ENCODE data around the gene TFF3. TPM values are rescaled to one million over a fixed set of nuclear protein-coding genes. Genes with fewer than 3 reads are reported as not detected.

The TFF3 gene
- total RNA-seq, 1 donor from 2014 or later, result 0.48 TPM

- DNase-seq (ENCODE audit: low spot score), result no peak
Measured at GRCh38 chr21:42266971-42267556, 48.1 kb downstream of the TFF3 start.

GRCh38 chr21:42265231-42265812, 49.9 kb downstream of the TFF3 start:
- DNase-seq (ENCODE audit: low spot score), result no peak

GRCh38 chr21:42264245-42265195, 50.7 kb downstream of the TFF3 start:
- DNase-seq (ENCODE audit: low spot score), result no peak

DNA sequence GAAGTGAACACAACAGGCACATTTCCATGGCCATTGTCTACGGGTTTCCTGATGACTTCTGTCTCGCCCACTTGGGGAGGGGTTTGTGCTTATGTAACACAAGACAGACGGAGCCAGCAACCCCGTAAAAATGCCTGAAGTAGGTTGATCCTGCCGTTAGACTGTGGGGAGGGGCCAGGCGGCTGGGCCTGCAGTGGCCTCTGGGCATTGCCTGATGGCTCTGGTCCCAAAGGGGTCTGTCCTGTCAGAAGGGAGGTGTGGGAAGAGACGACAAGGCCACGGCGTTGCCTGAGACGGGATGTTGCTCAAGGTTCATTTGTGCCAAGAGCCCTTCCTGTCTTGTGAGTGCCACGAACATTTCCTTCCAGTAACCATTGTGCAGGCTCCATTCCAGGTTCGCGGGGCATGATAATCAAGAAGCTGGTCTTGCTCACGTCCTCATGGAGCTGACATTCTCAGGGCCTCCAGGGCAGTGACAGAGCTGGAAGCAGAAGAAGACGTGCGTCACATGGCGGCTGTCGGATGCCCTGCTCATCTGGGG, 51.5 kb downstream of the TFF3 start:
- DNase-seq (ENCODE audit: low spot score), result peak; percentile 56

- peak; percentile 38 for DNase-seq (ENCODE audit: low spot score)
Measured at GRCh38 chr21:42262831-42263231, 52.4 kb downstream of the TFF3 start.

DNA sequence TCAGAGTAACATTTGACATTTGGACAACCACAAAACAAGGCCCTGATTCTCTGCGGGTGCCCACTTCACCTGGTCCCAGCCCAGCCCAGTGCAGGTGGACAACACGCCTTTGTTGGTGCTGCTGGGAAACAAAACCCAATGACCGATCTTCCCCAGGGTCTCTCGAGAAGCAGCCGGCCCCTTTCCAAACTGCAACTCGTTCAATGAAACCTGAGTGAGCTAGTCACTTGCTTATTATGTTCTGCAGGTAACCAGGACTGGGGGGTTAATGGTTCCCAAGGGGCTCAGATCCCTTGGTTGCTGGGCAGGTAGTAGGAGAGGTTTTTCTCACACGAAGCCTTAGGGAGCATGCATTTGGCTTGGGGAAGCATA, 53.4 kb downstream of the TFF3 start:
- DNase-seq (ENCODE audit: low spot score), result no peak

Other genes with a start within 250 kb of the TFF3 start
- gene UMODL1, start 244.1 kb downstream of the TFF3 start, total RNA-seq (ENCODE audit: insufficient read depth, low replicate concordance), result 0.48 TPM
- 6.5 TPM for gene ABCG1, start 96.3 kb downstream of the TFF3 start, total RNA-seq (ENCODE audit: insufficient read depth, low replicate concordance)
- not detected for gene TFF2, start 35.6 kb upstream of the TFF3 start, total RNA-seq (ENCODE audit: insufficient read depth, low replicate concordance)
- gene TFF1, start 51.1 kb upstream of the TFF3 start, total RNA-seq (ENCODE audit: insufficient read depth, low replicate concordance), result not detected
- 1.7 TPM for gene TMPRSS3, start 80.6 kb upstream of the TFF3 start, total RNA-seq (ENCODE audit: insufficient read depth, low replicate concordance)
- 1.9 TPM for gene UBASH3A, start 88.5 kb upstream of the TFF3 start, total RNA-seq (ENCODE audit: insufficient read depth, low replicate concordance)
- 0.72 TPM for gene RSPH1, start 180.8 kb upstream of the TFF3 start, total RNA-seq (ENCODE audit: insufficient read depth, low replicate concordance)
- gene SLC37A1, start 198.4 kb upstream of the TFF3 start, total RNA-seq (ENCODE audit: insufficient read depth, low replicate concordance), result 4.8 TPM